Kidney (tissue), 22 donors: ENCODE measurements around the gene P2RX1. TPM values are rescaled to one million over a fixed set of nuclear protein-coding genes. Genes with fewer than 3 reads are reported as not detected.

ENCODE experiments used
- DNase-seq, 5 donors: peaks; one replicate each; pipeline ENCODE4 v3.0.0-alpha.2; 2013 to 2020
- FAIRE-seq: peaks from 2 replicates; lab custom pipeline; 2012; peaks lifted over from hg19 to GRCh38; lab: Jason Lieb, UNC
- H3K27ac ChIP-seq, 2 donors: one replicate each; pipeline ENCODE4 v1.7.0; 2013; ENCODE audit warnings: low read depth in 2 of 2, low read length in 2 of 2, inconsistent platforms in 1 of 2
- H3K27me3 ChIP-seq: one replicate; pipeline ENCODE4 v1.7.1; 2013; ENCODE audit warnings: low read length, inconsistent platforms; ENCODE audit not compliant: control insufficient read depth, insufficient read depth
- H3K36me3 ChIP-seq, 3 donors: one replicate each; pipeline versions ENCODE4 v1.7.0 to v1.7.1; 2013; ENCODE audit warnings: low read length in 3 of 3, control low read depth in 1 of 3, inconsistent platforms in 1 of 3; ENCODE audit not compliant: insufficient read depth in 3 of 3, control insufficient read depth in 2 of 3
- H3K4me1 ChIP-seq, 3 donors: one replicate each; pipeline versions ENCODE4 v1.7.0 to v1.7.1; 2013; ENCODE audit warnings: low read length in 3 of 3, inconsistent platforms in 1 of 3, low read depth in 1 of 3; ENCODE audit not compliant: control insufficient read depth in 2 of 3, insufficient read depth in 2 of 3
- H3K4me3 ChIP-seq, 3 donors: one replicate each; pipeline versions ENCODE4 v1.7.0 to v1.8.1; 2013; ENCODE audit warnings: low read length in 3 of 3, control low read depth in 1 of 3, inconsistent platforms in 1 of 3
- H3K9ac ChIP-seq, 3 donors: one replicate each; pipeline versions ENCODE4 v1.7.0 to v1.7.1; 2013; ENCODE audit warnings: low read length in 3 of 3, control low read depth in 1 of 3, inconsistent platforms in 1 of 3
- H3K9me3 ChIP-seq, 3 donors: one replicate each; pipeline versions ENCODE4 v1.7.0 to v1.7.1; 2013; ENCODE audit warnings: low read length in 3 of 3, control low read depth in 1 of 3, inconsistent platforms in 1 of 3; ENCODE audit not compliant: control insufficient read depth in 2 of 3, insufficient read depth in 1 of 3
- intact Hi-C: fragments of 100-400 bp; cut with DNase I; formaldehyde crosslinking; loops from one replicate; pipeline ENCODE4 v1.11.1; 2022
- long read RNA-seq, 10 donors: library from polyadenylated mRNA in 1 of 10; unstranded in 1 of 10; transcript quantifications; one replicate each; pipeline ENCODE4 v2.0.0 and lab custom pipeline, GENCODE V29; 2021 to 2026
- polyA plus RNA-seq: library from polyadenylated mRNA; stranded (reverse); fragments of 350-450 nt; fragmentation: Illumina TruSeq; extraction: RNeasy Lipid Tissue Mini Kit (QIAGEN cat#74804); gene quantifications from one replicate; pipeline ENCODE4 v1.2.3, GENCODE V29; 2014; ENCODE audit warnings: low read depth, low replicate concordance; ENCODE audit not compliant: insufficient read depth
- total RNA-seq: library from RNA; stranded (reverse); fragmentation: NEBNext Ultra II Directional; extraction: Animal tissue kit (Norgen Biotek cat#: 25700); gene quantifications from one replicate; pipeline ENCODE4 v1.2.1, GENCODE V29; 2021
- TF ChIP-seq, protein P1 (sequence below): IDR thresholded peaks from 3 replicates; pipeline ENCODE4 v1.5.1; 2012; ENCODE audit warnings: mild to moderate bottlenecking, moderate library complexity, borderline replicate concordance; ENCODE audit not compliant: insufficient read depth; ENCODE audit errors: extremely low read depth
- donor health status: control.
- donor health status: control.
- donor health status: control.
- donor health status: control.
- donor health status: control.
- donor health status: DM: yes; HTN: yes; CAD: no.
- donor health status: Normal renal cell carcinoma (clear cell type).

Gene P2RX1
- total RNA-seq (11.2 TPM), polyA plus RNA-seq (3.1 TPM)
- long read RNA-seq, donor 1 = 0 reads
- long read RNA-seq, donor 2 = 0 reads
- long read RNA-seq, donor 3 = 0 reads
- long read RNA-seq, donor 4 = 0 reads
- long read RNA-seq, donor 5 = 0 reads
- long read RNA-seq, donor 6 = 0 reads
- long read RNA-seq, donor 7, transcript P2RX1-201 (12 exons, 2,697 nt) = major isoform, 6 of 13 reads
- long read RNA-seq, donor 7, partial matches to known transcripts = 2 of 13 reads
- long read RNA-seq, donor 7, other reads (novel, unspliced or antisense) = 5 of 13 reads
- long read RNA-seq, donor 8 = 0 reads
- long read RNA-seq, donor 9 = 0 reads
- long read RNA-seq, donor 10 = 0 reads

DNA sequence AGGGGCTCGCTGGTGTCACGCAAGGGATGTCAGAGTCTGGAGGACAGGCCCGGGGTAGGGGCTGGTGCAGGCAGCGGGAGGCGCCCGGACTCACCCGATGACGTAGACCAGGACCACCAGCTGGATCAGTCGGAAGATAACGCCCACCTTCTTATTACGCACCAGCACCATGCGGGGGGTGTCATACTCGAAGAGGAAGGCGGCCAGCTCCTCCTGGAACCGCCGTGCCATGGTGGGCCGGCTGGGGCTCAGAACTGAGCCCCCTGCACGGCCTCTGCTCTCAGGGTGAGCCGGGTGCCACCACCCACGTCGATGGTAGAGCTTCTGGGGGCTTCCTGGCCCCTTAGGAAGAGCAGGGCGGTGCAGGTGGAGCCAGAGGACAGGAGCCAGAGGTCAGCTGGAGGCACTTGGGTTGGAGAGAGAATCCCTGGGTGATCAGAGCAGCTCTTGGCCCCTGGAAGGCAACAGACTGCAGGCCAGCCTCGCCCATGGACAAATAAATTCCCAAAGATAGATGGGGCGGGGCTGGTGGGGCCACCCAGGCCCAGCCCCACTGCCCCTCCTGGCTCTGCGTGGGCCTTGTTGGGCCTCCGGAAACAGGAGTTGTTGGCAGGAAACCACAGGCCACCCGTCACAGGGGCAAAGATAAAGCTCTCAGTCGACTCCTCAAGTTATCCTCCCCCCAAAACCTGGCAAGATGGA lies at the start of gene P2RX1:
P2RX1 (minus strand) TSS at position 471 of the 702 bp plus-strand sequence; CDS start at position 231, 240 bp downstream.
- H3K4me3 ChIP-seq = no peak within 1 kb of the TSS

DNA sequence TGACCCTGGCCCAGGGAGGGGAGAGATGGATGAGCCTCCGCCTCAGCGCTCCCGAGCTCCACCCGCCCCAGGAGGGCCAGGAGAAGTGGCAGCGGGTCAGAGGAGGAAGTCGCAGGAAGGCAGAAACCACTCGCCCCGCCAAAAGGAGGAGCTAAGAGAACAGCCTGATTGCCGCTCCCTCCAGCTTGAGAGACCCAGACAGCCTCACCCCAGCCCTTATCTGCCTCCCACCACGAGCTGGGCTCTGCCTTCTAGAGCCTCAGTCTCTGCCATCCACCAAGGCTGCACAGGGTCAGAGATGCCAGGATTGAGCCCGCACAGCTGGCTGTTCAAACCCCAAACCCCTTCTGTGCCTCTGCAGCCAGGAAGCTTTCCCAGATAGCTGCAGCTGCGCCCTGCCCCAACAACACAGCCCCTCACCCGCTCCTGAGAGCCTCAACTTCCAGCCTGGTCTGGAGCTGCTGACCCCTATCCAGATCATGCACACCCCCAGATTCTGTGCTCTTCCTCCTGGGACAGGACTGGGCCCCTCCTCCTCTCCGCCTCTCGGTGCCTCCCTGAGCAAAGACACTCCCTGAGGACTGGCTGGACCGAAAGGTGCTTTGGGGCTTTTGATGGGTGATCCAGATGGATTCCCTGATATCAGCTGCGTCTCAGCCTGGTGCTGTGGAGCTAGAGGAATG lies 49.0 kb upstream of the P2RX1 start:
- FAIRE-seq = no peak
- peaks cover 0 to 7% (median 0%) of the 10 kb centered on the region in 3 donors for H3K4me1 ChIP-seq
- H3K27me3 ChIP-seq = peaks cover 5% of the 10 kb centered on the region
- intact Hi-C loops = no loop called here
- DNase-seq = peak in 3 of 5 donors; percentile 44 to 86 (median 60)
- H3K9me3 ChIP-seq = no peaks in the 10 kb centered on the region
- no peak overlapping the region for H3K4me3 ChIP-seq
- H3K9ac ChIP-seq = no peak overlapping the region
- TF ChIP-seq, protein P1, sequence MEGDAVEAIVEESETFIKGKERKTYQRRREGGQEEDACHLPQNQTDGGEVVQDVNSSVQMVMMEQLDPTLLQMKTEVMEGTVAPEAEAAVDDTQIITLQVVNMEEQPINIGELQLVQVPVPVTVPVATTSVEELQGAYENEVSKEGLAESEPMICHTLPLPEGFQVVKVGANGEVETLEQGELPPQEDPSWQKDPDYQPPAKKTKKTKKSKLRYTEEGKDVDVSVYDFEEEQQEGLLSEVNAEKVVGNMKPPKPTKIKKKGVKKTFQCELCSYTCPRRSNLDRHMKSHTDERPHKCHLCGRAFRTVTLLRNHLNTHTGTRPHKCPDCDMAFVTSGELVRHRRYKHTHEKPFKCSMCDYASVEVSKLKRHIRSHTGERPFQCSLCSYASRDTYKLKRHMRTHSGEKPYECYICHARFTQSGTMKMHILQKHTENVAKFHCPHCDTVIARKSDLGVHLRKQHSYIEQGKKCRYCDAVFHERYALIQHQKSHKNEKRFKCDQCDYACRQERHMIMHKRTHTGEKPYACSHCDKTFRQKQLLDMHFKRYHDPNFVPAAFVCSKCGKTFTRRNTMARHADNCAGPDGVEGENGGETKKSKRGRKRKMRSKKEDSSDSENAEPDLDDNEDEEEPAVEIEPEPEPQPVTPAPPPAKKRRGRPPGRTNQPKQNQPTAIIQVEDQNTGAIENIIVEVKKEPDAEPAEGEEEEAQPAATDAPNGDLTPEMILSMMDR = no peak
- H3K36me3 ChIP-seq = no peaks in the 10 kb centered on the region
- H3K27ac ChIP-seq = no peak overlapping the region

More for the DNA sequence above, at the start of gene P2RX1:
- peak in 1 of 5 donors; percentile 38 for DNase-seq
- no peaks in the 10 kb centered on the region for H3K36me3 ChIP-seq
- TF ChIP-seq, protein P1 = no peak
- H3K9ac ChIP-seq = no peak within 1 kb of the TSS
- intact Hi-C loops = no loop called here
- H3K4me1 ChIP-seq = peaks cover 0 to 10% (median 0%) of the 10 kb centered on the region in 3 donors
- no peak for FAIRE-seq
- no peaks in the 10 kb centered on the region for H3K27me3 ChIP-seq
- H3K27ac ChIP-seq = peak within 1 kb of the TSS in 1 of 2 donors; percentile 11
- H3K9me3 ChIP-seq = no peaks in the 10 kb centered on the region

DNA sequence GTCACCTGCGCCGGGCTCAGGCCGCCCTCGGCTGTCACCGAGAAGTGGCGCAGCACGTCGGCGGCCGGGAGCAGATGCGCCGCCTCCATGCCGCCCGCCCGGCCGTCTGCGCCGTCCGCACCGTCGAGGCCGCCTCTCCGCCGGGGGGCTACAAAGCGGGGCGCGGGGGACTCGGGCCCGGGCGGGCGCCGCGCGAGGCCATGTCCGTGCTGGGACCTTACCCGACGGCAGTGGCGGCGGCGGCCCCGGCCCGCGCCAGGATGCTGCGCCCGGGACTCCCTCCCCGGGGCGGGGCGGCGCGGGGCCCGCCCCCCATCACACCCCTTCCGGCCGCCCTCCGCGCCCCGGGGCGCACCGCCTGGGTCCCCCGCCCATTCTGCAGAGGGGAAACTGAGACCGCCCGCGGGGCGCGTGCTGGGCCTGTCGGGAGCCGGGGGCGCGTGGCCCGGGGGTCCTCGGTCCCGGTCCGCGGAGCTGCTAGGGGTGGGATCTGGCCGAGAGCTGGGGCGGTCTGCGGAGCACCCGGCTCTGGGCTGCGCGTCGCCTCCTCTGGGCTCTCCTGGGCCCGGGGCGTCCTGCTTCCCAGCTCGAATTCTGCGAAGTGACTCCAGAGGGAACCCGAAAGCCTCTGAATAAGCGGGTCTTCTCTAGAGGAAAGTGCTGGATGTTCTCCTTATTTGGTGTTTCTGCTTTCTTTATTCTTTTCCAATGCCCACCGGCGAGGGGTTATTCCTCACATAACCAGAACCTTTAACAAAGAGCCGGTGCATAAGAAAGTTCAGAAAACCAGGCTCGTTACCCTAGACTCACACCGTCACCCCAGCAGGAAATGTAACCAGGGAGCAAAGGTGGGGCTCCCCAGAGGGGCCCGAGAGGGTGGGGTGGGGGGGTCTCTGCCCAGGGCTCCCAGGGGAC lies 48.2 kb upstream of the P2RX1 start, which contains the start of gene ATP2A3:
ATP2A3 (minus strand) TSS at position 235 of the 915 bp plus-strand sequence; CDS start at position 89, 146 bp downstream.
- H3K27ac ChIP-seq = no peak within 1 kb of the TSS
- intact Hi-C loops = no loop called here

More for the DNA sequence above, 48.2 kb upstream of the P2RX1 start, which contains the start of gene ATP2A3:
- Histone ChIP-seq H3K27me3 (peaks cover 5% of the 10 kb centered on the region), H3K4me1 (peaks cover 0 to 7% (median 0%) of the 10 kb centered on the region in 3 donors), H3K9ac (no peak within 1 kb of the TSS), H3K36me3 (no peaks in the 10 kb centered on the region), H3K9me3 (no peaks in the 10 kb centered on the region), H3K4me3 (peak within 1 kb of the TSS in 1 of 3 donors; percentile 29)
- TF ChIP-seq, protein P1 = no peak
- DNase-seq = peak in 3 of 5 donors; percentile 35 to 80 (median 36)
- FAIRE-seq = no peak
